HepG2 (cell line): ENCODE measurements around the gene CD200. TPM values are rescaled to one million over a fixed set of nuclear protein-coding genes. Genes with fewer than 3 reads are reported as not detected.

Experiments used
- ATAC-seq: fragments of 200-7000 bp; cut with Tn5 transposase; 3 replicates; pipeline ENCODE4 v1.9.1; 2020; ENCODE audit warnings: mild to moderate bottlenecking, moderate library complexity
- BruUV-seq: library from RNA; stranded (reverse); fragments of 400-500 nt; replicated peaks from 2 replicates; lab custom pipeline; 2021; lab: Mats Ljungman, UMichigan
- CTCF ChIA-PET: fragments of 300-600 bp; formaldehyde crosslinking; extraction: SDS; loops from one replicate; lab custom pipeline; 2021; ENCODE audit warnings: low total read pairs, inconsistent platforms, low intra/inter-chr PET ratio; lab: Yijun Ruan, JAX
- POLR2A ChIA-PET: fragments of 350-600 bp; sonication (Branson Sonifier 250); formaldehyde crosslinking; loops from one replicate; lab custom pipeline; 2020; ENCODE audit warnings: antibody characterized with exemption, inconsistent platforms; lab: Yijun Ruan, JAX
- DNase-seq: peaks from one replicate; pipeline ENCODE4 v3.0.0-alpha.2; 2015; ENCODE audit warnings: low spot score
- FAIRE-seq: peaks from 3 replicates; lab custom pipeline; 2011; peaks lifted over from hg19 to GRCh38; lab: Jason Lieb, UNC
- H2AFZ ChIP-seq: one replicate; pipeline ENCODE4 v1.6.1; 2011; ENCODE audit warnings: low read length, inconsistent platforms
- H3K27ac ChIP-seq: fragments of 300-600 bp; 3 replicates; pipeline ENCODE4 v1.8.0; 2011; ENCODE audit warnings: mixed run types, mild to moderate bottlenecking, mixed read lengths, low read length, inconsistent platforms; ENCODE audit not compliant: insufficient read depth; ENCODE audit errors: extremely low read length
- H3K27me3 ChIP-seq, 2 experiments: fragments of 200-600 bp in 1 of 2; 2 replicates in 1 of 2; 3 replicates in 1 of 2; pipeline versions ENCODE4 v1.6.0 to v1.8.0; 2011; ENCODE audit warnings: low read length in 2 of 2, mild to moderate bottlenecking in 2 of 2, moderate library complexity in 2 of 2, inconsistent platforms in 1 of 2; ENCODE audit not compliant: insufficient read depth in 2 of 2, control insufficient read depth in 1 of 2
- H3K36me3 ChIP-seq, 2 experiments: fragments of 200-600 bp in 1 of 2; replicated peaks in 1 of 2; 2 replicates in 1 of 2; 3 replicates in 1 of 2; pipeline versions ENCODE4 v1.5.1 to v1.8.0; 2011; ENCODE audit warnings: low read length in 2 of 2, inconsistent platforms in 1 of 2; ENCODE audit not compliant: insufficient read depth in 2 of 2, control insufficient read depth in 1 of 2
- H3K4me1 ChIP-seq: 2 replicates; pipeline ENCODE4 v1.5.1; 2012; ENCODE audit warnings: low read length, inconsistent platforms; ENCODE audit not compliant: insufficient read depth
- H3K4me2 ChIP-seq: 2 replicates; pipeline ENCODE4 v1.6.0; 2011; ENCODE audit warnings: low read depth, low read length, inconsistent platforms
- H3K4me3 ChIP-seq, 3 experiments: fragments of 200-600 bp in 1 of 3; sonication (generic), shearing (Covaris generic) in 1 of 3; replicated peaks in 1 of 3; 2 replicates each; pipeline ENCODE4 v1.5.1; 2011 to 2016; ENCODE audit warnings: low read length in 3 of 3, inconsistent platforms in 2 of 3, low read depth in 2 of 3, mild to moderate bottlenecking in 2 of 3, control low read depth in 1 of 3, mixed read lengths in 1 of 3; ENCODE audit not compliant: insufficient read depth in 1 of 3
- H3K79me2 ChIP-seq: one replicate; pipeline ENCODE4 v1.6.1; 2011; ENCODE audit warnings: low read length, inconsistent platforms; ENCODE audit not compliant: insufficient read depth
- H3K9ac ChIP-seq: 2 replicates; pipeline ENCODE4 v1.6.0; 2011; ENCODE audit warnings: mild to moderate bottlenecking, low read depth, low read length, inconsistent platforms; ENCODE audit not compliant: insufficient read depth
- H3K9me3 ChIP-seq: 2 replicates; pipeline ENCODE4 v1.5.1; 2012; ENCODE audit warnings: mild to moderate bottlenecking, low read length
- H4K20me1 ChIP-seq: 2 replicates; pipeline ENCODE4 v1.6.0; 2011; ENCODE audit warnings: inconsistent platforms, mild to moderate bottlenecking, low read length, moderate library complexity; ENCODE audit not compliant: insufficient read depth
- ATF2 ChIP-seq: sonication (generic); formaldehyde crosslinking; IDR thresholded peaks from 2 replicates; pipeline ENCODE4 v1.4.0; 2020; ENCODE audit warnings: missing genetic modification reagents
- EED ChIP-seq: sonication (generic); formaldehyde crosslinking; IDR thresholded peaks from 2 replicates; pipeline ENCODE4 v1.5.0; 2020; ENCODE audit warnings: mild to moderate bottlenecking, missing genetic modification reagents
- GLMP ChIP-seq: sonication (generic); formaldehyde crosslinking; IDR thresholded peaks from 2 replicates; pipeline ENCODE4 v1.9.0; 2021; ENCODE audit warnings: missing genetic modification reagents, mild to moderate bottlenecking, borderline replicate concordance
- KDM5B ChIP-seq: sonication (generic); formaldehyde crosslinking; IDR thresholded peaks from 2 replicates; pipeline ENCODE4 v1.4.0; 2020; ENCODE audit warnings: missing genetic modification reagents, mild to moderate bottlenecking, borderline replicate concordance
- MTF1 ChIP-seq: sonication (generic); formaldehyde crosslinking; IDR thresholded peaks from 2 replicates; pipeline ENCODE4 v1.5.0; 2020; ENCODE audit warnings: missing genetic modification reagents
- PHF8 ChIP-seq: sonication (generic); formaldehyde crosslinking; IDR thresholded peaks from 2 replicates; pipeline ENCODE4 v1.5.0; 2020; ENCODE audit warnings: missing genetic modification reagents
- POLR2A ChIP-seq, 2 experiments: IDR thresholded peaks; 2 replicates each; pipeline ENCODE4 v1.6.1; 2011; ENCODE audit warnings: low read depth in 2 of 2, low read length in 2 of 2, mild to moderate bottlenecking in 1 of 2, moderate library complexity in 1 of 2; ENCODE audit not compliant: insufficient read depth in 1 of 2
- SIX1 ChIP-seq: sonication (generic); formaldehyde crosslinking; IDR thresholded peaks from 2 replicates; pipeline ENCODE4 v1.4.0; 2020; ENCODE audit warnings: missing genetic modification reagents, borderline replicate concordance
- SMAD3 ChIP-seq: sonication (generic); formaldehyde crosslinking; IDR thresholded peaks from 2 replicates; pipeline ENCODE4 v1.4.0; 2020; ENCODE audit warnings: missing genetic modification reagents
- SMARCE1 ChIP-seq: fragments of 450-650 bp; IDR thresholded peaks from 2 replicates; pipeline ENCODE4 v1.6.1; 2017; ENCODE audit warnings: borderline replicate concordance
- ZBTB21 ChIP-seq: sonication (generic); formaldehyde crosslinking; IDR thresholded peaks from 2 replicates; pipeline ENCODE4 v1.4.0; 2020; ENCODE audit warnings: missing genetic modification reagents
- ZFP37 ChIP-seq: sonication (generic); formaldehyde crosslinking; IDR thresholded peaks from 2 replicates; pipeline ENCODE4 v1.4.0; 2020; ENCODE audit warnings: missing genetic modification reagents, borderline replicate concordance
- ZNF12 ChIP-seq: sonication (generic); formaldehyde crosslinking; IDR thresholded peaks from 2 replicates; pipeline ENCODE4 v1.5.0; 2020; ENCODE audit warnings: missing genetic modification reagents
- ZNF335 ChIP-seq: sonication (generic); formaldehyde crosslinking; IDR thresholded peaks from 2 replicates; pipeline ENCODE4 v1.4.0; 2020; ENCODE audit warnings: missing genetic modification reagents
- WGBS: methylation state at CpG from one replicate; pipeline ENCODE4 v1.1.6; 2017; ENCODE audit warnings: low lambda C conversion rate; 5-methylcytosine and 5-hydroxymethylcytosine counted together
- in situ Hi-C: cut with HindIII; loops from 2 replicates; pipeline ENCODE4 v1.10.0; 2017; ENCODE audit warnings: low pct_unique_long_range_greater_than_20kb; ENCODE audit not compliant: extremely low pct_ligation_motif_present
- intact Hi-C: fragments of 100-400 bp; cut with micrococcal nuclease; formaldehyde crosslinking; loops from one replicate; pipeline ENCODE4 v1.10.0; 2022; ENCODE audit not compliant: unreplicated experiment
- polyA plus RNA-seq, 8 experiments: library from polyadenylated mRNA; depleted of rRNA in 3 of 8; stranded (reverse) in 7 of 8; unstranded in 1 of 8; fragments of >200 nt; fragmentation: Illumina TruSeq in 4 of 8; extraction: Trizol in 4 of 8; gene quantifications; 2 replicates each; pipeline versions ENCODE4 v1.2.1 to v1.2.3, GENCODE V29; 2011 to 2016; ENCODE audit warnings: low read depth in 4 of 8, missing spikeins in 1 of 8, mixed read lengths in 1 of 8; ENCODE audit not compliant: insufficient read depth in 1 of 8
- total RNA-seq, 5 experiments: library from RNA; depleted of rRNA; stranded (reverse); fragments of >200 nt; fragmentation: Illumina TruSeq; extraction: Trizol; gene quantifications; 2 replicates each; pipeline ENCODE4 v1.2.3, GENCODE V29; 2016; ENCODE audit warnings: low read depth in 1 of 5

CD200 gene
- total and polyA plus RNA-seq, 2 of the 13 experiments (the other 11 are each of a cell fraction or from before 2014, with no cell fraction given): not detected

GRCh38 chr3:112376241-112376911, 43.4 kb downstream of the CD200 start:
- H3K4me3 ChIP-seq: no peak overlapping the region
- H4K20me1 ChIP-seq: no peaks in the 10 kb centered on the region
- WGBS: 51% methylated on average over 5 of the region's 5 CpGs
- BruUV-seq: no TSS peak
- H3K27ac ChIP-seq: no peak overlapping the region
- no peak overlapping the region for H2AFZ ChIP-seq
- H3K9me3 ChIP-seq: no peaks in the 10 kb centered on the region
- H3K4me2 ChIP-seq: no peak overlapping the region
- POLR2A ChIA-PET: no interaction called here
- DNase-seq (no peak), FAIRE-seq (no peak), ATAC-seq (no peak)
- H3K79me2 ChIP-seq: no peaks in the 10 kb centered on the region
- in situ Hi-C loops (no loop called here), intact Hi-C loops (no loop called here)
- H3K36me3 ChIP-seq: no peaks in the 10 kb centered on the region
- H3K4me1 ChIP-seq: no peaks in the 10 kb centered on the region
- CTCF ChIA-PET: no interaction called here
- H3K27me3 ChIP-seq: no peaks in the 10 kb centered on the region
- H3K9ac ChIP-seq: no peak overlapping the region
- TF ChIP-seq SMAD3: no peak
- no peak for TF ChIP-seq KDM5B (CRISPR knock-in tag)
- no peak for TF ChIP-seq ZNF12 (CRISPR knock-in tag)
- TF ChIP-seq SMARCE1: no peak
- TF ChIP-seq, all 625 proteins: peak for 0

- intact Hi-C loops: no loop called here
- H3K27ac ChIP-seq: no peak overlapping the region
- H3K27me3 ChIP-seq: no peaks in the 10 kb centered on the region
- H3K4me3 ChIP-seq: no peak overlapping the region
- FAIRE-seq (no peak), ATAC-seq (no peak), DNase-seq (no peak)
- H2AFZ ChIP-seq: no peak overlapping the region
- no peaks in the 10 kb centered on the region for H3K36me3 ChIP-seq
- H3K9me3 ChIP-seq: no peaks in the 10 kb centered on the region
- no peak overlapping the region for H3K4me2 ChIP-seq
- POLR2A ChIA-PET: no interaction called here
- CTCF ChIA-PET: no interaction called here
- 52% methylated on average over 1 of the region's 1 CpG for WGBS
- no peaks in the 10 kb centered on the region for H4K20me1 ChIP-seq
- H3K79me2 ChIP-seq: no peaks in the 10 kb centered on the region
- in situ Hi-C loops: no loop called here
- BruUV-seq: no TSS peak
- H3K4me1 ChIP-seq: no peaks in the 10 kb centered on the region
- no peak overlapping the region for H3K9ac ChIP-seq
- TF ChIP-seq PHF8 (CRISPR knock-in tag) (no peak), POLR2A (IDR thresholded peaks at IDR 0.05; ENCODE audit: insufficient read depth in 1 of 2, low read depth in 2 of 2, low read length in 2 of 2) (no peak), ZNF335 (CRISPR knock-in tag) (no peak), SIX1 (no peak), MTF1 (CRISPR knock-in tag) (no peak), ZFP37 (CRISPR knock-in tag) (no peak), ZBTB21 (CRISPR knock-in tag) (no peak), EED (no peak), GLMP (CRISPR knock-in tag) (no peak), ATF2 (CRISPR knock-in tag) (no peak)
Observed at GRCh38 chr3:112376992-112377391, 44.0 kb downstream of the CD200 start.
